MCF 10A (cell line): ENCODE data around the gene CDNF. TPM values are rescaled to one million over a fixed set of nuclear protein-coding genes. Genes with fewer than 3 reads are reported as not detected.
A peak's percentile ranks its signal among the peaks of the same experiment; 100 is the strongest.
"Not testable (repeated sequence)": the region's sequence is repeated elsewhere in the genome, so short reads cannot be mapped to it uniquely, and the experiment has no call there.

Source experiments
- BruUV-seq: library from RNA; stranded (reverse); fragments of 400-500 nt; replicated peaks from 2 replicates; lab custom pipeline; 2021; lab: Mats Ljungman, UMichigan
- CTCF ChIA-PET: fragments of 300-600 bp; sonication (Branson Sonifier 250); formaldehyde crosslinking; extraction: SDS; loops from one replicate; lab custom pipeline; 2021; ENCODE audit warnings: antibody characterized with exemption, inconsistent platforms; lab: Yijun Ruan, JAX
- POLR2A ChIA-PET: fragments of 300-600, 350-650 bp; sonication (Branson Sonifier 250); formaldehyde crosslinking; extraction: SDS; loops from one replicate; lab custom pipeline; 2020; ENCODE audit warnings: antibody characterized with exemption, inconsistent platforms; lab: Yijun Ruan, JAX
- DNase-seq: peaks from one replicate; pipeline ENCODE4 v3.0.0-alpha.2; 2018; ENCODE audit not compliant: unreplicated experiment
- H3K27ac Mint-ChIP-seq: one replicate; pipeline ENCODE4 v1.8.0; 2022; ENCODE audit warnings: mild to moderate bottlenecking, low read depth, mixed read lengths; ENCODE audit not compliant: unreplicated experiment
- H3K27me3 Mint-ChIP-seq: one replicate; pipeline ENCODE4 v1.8.0; 2022; ENCODE audit warnings: mixed read lengths; ENCODE audit not compliant: insufficient read depth, unreplicated experiment
- H3K36me3 Mint-ChIP-seq: one replicate; pipeline ENCODE4 v1.8.0; 2022; ENCODE audit warnings: mild to moderate bottlenecking, moderate library complexity, mixed read lengths; ENCODE audit not compliant: insufficient read depth, unreplicated experiment
- H3K4me1 Mint-ChIP-seq: one replicate; pipeline ENCODE4 v1.8.0; 2022; ENCODE audit warnings: mixed read lengths; ENCODE audit not compliant: insufficient read depth, unreplicated experiment
- H3K4me3 Mint-ChIP-seq: one replicate; pipeline ENCODE4 v1.8.0; 2022; ENCODE audit warnings: mild to moderate bottlenecking, moderate library complexity, mixed read lengths; ENCODE audit not compliant: unreplicated experiment
- H3K9me3 Mint-ChIP-seq: one replicate; pipeline ENCODE4 v1.8.0; 2022; ENCODE audit warnings: mixed read lengths; ENCODE audit not compliant: unreplicated experiment
- intact Hi-C: fragments of 100-400 bp; cut with micrococcal nuclease; formaldehyde crosslinking; loops from 2 replicates; pipeline ENCODE4 v1.14.1; 2022
- total RNA-seq: library from RNA; stranded (reverse); gene quantifications from 2 replicates; pipeline ENCODE4 v1.2.3, GENCODE V29; 2022
- TF ChIP-seq, protein P1 (sequence below): fragments of 200-600 bp; IDR thresholded peaks from one replicate; pipeline ENCODE4 v1.8.0; 2022; ENCODE audit warnings: antibody characterized with exemption, mild to moderate bottlenecking; ENCODE audit not compliant: unreplicated experiment

The CDNF gene
- total RNA-seq, 1 experiment from 2014 or later, result 2.9 TPM

DNA sequence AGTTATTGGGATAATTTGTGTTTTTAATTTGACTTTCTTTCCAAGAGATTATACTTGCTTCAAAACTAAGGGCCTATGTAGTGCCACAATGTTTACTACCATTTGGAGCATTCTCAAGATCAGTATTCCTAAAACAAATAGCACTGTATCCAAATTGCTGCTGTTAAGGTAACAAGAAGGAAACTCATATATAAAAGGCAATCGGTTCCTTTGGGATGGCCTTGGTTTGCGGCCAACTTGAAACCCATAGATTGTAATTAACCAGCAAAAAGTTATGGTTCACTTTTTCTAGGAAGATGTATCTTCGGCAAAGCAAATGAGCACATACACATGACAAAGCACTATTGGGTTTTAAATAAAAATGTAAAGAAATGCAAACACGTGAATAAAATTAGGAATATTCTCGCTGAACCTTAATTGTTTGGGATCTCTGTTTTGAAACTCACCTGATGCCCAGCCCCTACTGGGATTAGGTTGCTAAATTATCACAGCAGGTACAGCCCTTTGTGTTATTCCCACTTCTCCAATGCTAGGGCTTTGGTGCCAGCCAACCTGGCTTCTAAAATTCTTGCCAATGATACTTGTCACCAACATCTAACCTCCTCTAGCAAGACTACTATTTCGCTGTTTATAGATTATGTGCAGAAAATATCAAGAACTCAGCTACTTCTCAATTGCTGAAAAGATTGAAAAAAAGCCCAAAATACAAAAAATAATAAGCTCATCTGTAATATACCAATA lies 16.0 kb downstream of the CDNF start:
- Mint-ChIP-seq H3K27ac (no peak overlapping the region), H3K36me3 (no peaks in the 10 kb centered on the region), H3K4me3 (no peak overlapping the region), H3K9me3 (no peaks in the 10 kb centered on the region), H3K4me1 (peaks cover 11% of the 10 kb centered on the region), H3K27me3 (peaks cover 16% of the 10 kb centered on the region)
- ChIA-PET POLR2A (interaction anchor here (0.6 kb wide), 1 partner anchor 136 kb away, joined by 3 read pairs; no protein-coding TSS in a partner anchor), CTCF (interaction anchor here (0.6 to 4.1 kb wide), 13 partner anchors 8 to 323 kb away, joined by 3 to 102 read pairs (median 9); partner anchors contain the start of genes CDNF, HSPA14 and MSANTD7)
- BruUV-seq, result no TSS peak
- intact Hi-C loops, result loop anchor here (5.0 to 10.0 kb wide), 2 partner anchors 625 to 1037 kb away; no protein-coding TSS in a partner anchor
- TF ChIP-seq, protein P1, sequence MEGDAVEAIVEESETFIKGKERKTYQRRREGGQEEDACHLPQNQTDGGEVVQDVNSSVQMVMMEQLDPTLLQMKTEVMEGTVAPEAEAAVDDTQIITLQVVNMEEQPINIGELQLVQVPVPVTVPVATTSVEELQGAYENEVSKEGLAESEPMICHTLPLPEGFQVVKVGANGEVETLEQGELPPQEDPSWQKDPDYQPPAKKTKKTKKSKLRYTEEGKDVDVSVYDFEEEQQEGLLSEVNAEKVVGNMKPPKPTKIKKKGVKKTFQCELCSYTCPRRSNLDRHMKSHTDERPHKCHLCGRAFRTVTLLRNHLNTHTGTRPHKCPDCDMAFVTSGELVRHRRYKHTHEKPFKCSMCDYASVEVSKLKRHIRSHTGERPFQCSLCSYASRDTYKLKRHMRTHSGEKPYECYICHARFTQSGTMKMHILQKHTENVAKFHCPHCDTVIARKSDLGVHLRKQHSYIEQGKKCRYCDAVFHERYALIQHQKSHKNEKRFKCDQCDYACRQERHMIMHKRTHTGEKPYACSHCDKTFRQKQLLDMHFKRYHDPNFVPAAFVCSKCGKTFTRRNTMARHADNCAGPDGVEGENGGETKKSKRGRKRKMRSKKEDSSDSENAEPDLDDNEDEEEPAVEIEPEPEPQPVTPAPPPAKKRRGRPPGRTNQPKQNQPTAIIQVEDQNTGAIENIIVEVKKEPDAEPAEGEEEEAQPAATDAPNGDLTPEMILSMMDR, result no peak
- DNase-seq, result no peak

DNA sequence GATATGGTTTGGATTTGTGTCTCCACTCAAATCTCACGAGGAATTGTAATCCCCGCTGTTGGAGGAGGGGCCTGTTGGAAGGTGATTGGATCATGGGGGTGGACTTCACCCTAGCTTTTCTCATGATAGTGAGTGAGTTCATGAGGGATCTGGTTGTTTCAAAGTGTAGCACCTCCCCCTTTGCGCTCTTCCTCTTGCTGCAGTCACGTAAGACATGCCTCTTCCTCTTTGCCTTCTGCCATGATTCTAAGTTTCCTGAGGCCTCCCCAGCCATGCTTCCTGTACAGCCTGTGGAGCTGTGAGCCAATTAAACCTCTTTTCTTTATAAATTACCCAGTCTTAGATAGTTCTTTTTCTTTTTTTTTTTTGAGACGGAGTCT lies 17.1 kb downstream of the CDNF start:
- no peak overlapping the region for H3K4me3 Mint-ChIP-seq
- no TSS peak for BruUV-seq
- POLR2A ChIA-PET, result no interaction called here
- H3K36me3 Mint-ChIP-seq, result no peaks in the 10 kb centered on the region
- CTCF ChIA-PET, result interaction anchor here (1.1 to 4.1 kb wide), 4 partner anchors 18 to 322 kb away, joined by 3 to 38 read pairs (median 6); no protein-coding TSS in a partner anchor
- TF ChIP-seq, protein P1, result no peak
- H3K9me3 Mint-ChIP-seq, result no peaks in the 10 kb centered on the region
- DNase-seq, result no peak
- H3K27ac Mint-ChIP-seq, result no peak overlapping the region
- intact Hi-C loops, result loop anchor here (5.0 to 10.0 kb wide), 2 partner anchors 623 to 1036 kb away; no protein-coding TSS in a partner anchor
- peaks cover 11% of the 10 kb centered on the region for H3K4me1 Mint-ChIP-seq
- peaks cover 6% of the 10 kb centered on the region for H3K27me3 Mint-ChIP-seq

- TF ChIP-seq, protein P1, result no peak
- no peaks in the 10 kb centered on the region for H3K9me3 Mint-ChIP-seq
- H3K4me3 Mint-ChIP-seq, result no peak overlapping the region
- POLR2A ChIA-PET, result interaction anchor here (1.0 kb wide), 1 partner anchor 275 kb away, joined by 3 read pairs; no protein-coding TSS in a partner anchor
- H3K4me1 Mint-ChIP-seq, result peaks cover 11% of the 10 kb centered on the region
- intact Hi-C loops, result loop anchor here (5.0 to 10.0 kb wide), 2 partner anchors 623 to 1035 kb away; no protein-coding TSS in a partner anchor
- no peak overlapping the region for H3K27ac Mint-ChIP-seq
- DNase-seq, result peak; percentile 54
- peaks cover under 1% of the 10 kb centered on the region for H3K27me3 Mint-ChIP-seq
- CTCF ChIA-PET, result interaction anchor here (0.6 to 4.1 kb wide), 5 partner anchors 17 to 322 kb away, joined by 3 to 38 read pairs (median 4); no protein-coding TSS in a partner anchor
- no TSS peak for BruUV-seq
- H3K36me3 Mint-ChIP-seq, result no peaks in the 10 kb centered on the region
Measured at GRCh38 chr10:14820010-14820774, 17.6 kb downstream of the CDNF start.

GRCh38 chr10:14816717-14817116 lies 21.1 kb downstream of the CDNF start:
- POLR2A ChIA-PET, H3K9me3 Mint-ChIP-seq, intact Hi-C loops, DNase-seq, H3K27ac Mint-ChIP-seq, H3K36me3 Mint-ChIP-seq, H3K27me3 Mint-ChIP-seq, BruUV-seq, H3K4me3 Mint-ChIP-seq: not testable (repeated sequence)
- peaks cover 11% of the 10 kb centered on the region for H3K4me1 Mint-ChIP-seq
- CTCF ChIA-PET, result interaction anchor here (0.9 to 1.1 kb wide), 2 partner anchors 274 to 280 kb away, joined by 3 to 6 read pairs; no protein-coding TSS in a partner anchor
